CD4-positive, alpha-beta T cell treated with Interferon alpha-2 for 1 hour (primary cell): ENCODE data around the gene TMEM200A.
"Not testable (repeated sequence)": the region's sequence is repeated elsewhere in the genome, so short reads cannot be mapped to it uniquely, and the experiment has no call there.

Experiments
- DNase-seq, 2 donors: peaks; one replicate each; pipeline ENCODE4 v3.0.0-alpha.2; 2020 to 2022

The TMEM200A gene

DNA sequence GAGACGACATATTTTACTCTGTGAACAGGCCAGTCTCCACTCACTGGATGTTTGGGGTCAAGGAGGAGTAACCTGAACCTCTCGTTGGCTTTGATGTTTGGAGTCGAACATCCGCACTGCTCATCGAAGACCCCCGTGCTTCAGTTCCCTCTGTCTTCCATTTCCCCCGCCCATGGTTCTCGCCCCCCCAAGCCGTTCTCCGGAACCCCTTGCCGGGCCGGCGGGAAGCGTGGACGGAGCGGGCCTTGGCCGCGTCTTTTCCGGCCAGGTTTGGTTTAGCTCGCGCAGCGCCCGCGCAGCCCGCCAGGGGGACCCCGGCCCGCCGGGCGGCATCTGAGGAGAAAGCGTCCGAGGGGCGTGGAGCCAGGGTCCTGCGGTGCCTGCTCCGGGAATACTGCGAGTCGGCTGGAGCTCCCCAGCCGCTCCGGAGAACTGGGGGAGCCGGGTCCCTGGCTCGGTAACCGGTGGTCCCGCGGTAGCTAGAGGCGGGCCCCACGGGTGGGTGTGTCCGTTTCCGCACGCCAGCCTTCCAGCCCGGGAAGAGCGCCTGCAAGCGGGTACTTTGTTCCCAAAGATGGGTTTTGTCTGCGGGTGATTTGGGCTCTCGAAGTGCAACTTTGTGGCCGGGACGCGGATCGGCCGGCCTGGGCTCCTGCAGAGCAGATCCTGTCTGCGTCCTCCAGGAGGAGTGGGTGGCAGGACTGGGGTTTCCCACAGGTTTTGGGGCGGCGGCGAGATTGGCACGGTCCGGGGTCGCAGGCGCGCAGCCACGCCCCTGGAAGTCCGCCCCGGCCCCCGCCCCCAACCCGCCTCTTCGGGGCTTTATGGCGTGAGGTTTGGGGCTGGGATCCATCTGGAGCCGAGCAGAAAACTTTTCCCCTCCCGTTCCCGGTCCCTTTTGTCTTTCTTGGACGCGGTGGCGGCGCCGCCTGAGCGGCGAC lies at the start of gene TMEM200A:
TSS of gene TMEM200A (plus strand) at position 852 of the 941 bp plus-strand sequence. CDS start 74,406 bp downstream, outside the sequence.
- DNase-seq: peak in 1 of 2 donors; percentile 53

GRCh38 chr6:130320908-130321307 lies 44.9 kb upstream of the TMEM200A start:
- no peak for DNase-seq

DNA sequence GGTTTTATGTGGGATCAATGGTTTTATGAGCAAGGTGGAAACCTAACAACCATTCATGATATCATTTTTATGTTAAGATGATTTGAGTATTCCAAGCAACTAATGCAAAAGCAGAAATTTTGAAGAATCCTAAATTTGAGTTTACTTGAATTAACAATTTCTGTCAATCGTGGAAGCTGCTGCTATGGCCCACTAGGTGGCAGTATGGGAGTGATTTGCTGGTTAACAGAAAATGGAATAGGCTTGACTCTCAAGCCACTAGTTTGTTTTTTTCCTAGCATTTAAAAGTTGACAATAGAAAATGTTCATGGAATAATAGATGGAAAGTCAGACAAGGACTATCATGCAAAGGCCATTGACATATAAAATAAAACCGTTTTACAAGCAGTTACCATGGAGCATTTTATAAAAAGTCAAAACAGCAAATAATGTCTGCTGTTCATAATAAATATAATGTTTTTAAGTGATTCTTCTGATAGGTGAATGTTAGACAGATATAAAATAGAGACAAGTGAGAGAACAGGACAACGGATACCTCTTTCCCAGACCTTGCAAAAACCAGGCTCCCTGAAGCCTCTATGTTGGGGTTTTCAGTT lies 43.0 kb upstream of the TMEM200A start:
- DNase-seq: peak; percentile 54 to 71

DNA sequence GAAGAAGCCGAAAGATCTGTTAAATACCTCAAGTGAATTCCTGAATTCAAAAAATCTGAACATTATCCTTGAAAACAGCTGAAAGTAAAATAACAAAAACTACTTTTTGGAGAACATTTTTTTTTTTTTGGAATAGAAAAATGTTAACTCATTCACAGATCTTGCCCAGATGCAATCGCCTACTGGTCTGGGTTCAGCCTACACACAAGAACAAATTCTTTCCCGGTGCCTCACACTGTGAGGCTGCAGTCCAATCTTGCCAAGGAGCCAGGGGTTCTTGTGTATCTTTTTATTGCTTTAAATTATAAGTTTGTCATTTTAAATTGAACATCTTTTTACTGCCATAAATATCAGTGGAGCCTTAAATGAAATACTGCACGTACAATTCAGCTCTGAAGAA lies 41.2 kb upstream of the TMEM200A start:
- DNase-seq: no peak

DNA sequence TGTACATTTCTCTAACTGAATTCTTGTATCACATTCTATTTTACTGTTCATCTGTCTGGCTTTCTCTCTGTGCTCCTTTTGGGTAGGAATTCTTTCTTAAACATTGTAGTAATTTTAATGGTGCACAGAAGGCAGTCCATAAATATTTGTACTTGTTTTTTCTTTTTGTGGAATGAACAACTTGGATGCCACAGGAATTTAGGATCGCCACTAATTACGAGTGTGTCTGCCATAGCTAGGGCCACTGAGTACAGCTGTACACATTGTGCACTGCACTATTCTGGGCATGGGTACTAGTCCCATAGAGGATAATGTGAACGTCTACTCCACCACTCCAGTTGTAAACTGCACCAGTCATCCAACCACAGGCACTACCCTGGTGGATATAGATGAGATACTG lies 39.3 kb upstream of the TMEM200A start:
- no peak for DNase-seq

- no peak for DNase-seq
Observed at GRCh38 chr6:130337534-130337933, 28.3 kb upstream of the TMEM200A start.

DNA sequence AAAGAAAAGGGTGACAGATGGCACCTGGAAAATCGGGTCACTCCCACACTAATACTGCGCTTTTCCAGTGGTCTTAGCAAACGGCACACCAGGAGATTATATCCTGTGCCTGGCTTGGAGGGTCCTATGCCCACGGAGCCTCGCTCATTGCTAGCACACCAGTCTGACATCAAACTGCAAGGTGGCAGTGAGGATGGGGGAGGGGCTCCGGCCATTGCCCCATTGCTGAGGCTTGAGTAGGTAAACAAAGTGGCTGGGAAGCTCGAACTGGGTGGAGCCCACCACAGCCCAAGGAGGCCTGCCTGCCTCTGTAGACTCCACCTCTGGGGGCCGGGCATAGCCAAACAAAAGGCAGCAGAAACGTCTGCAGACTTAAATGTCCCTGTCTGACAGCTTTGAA lies 19.5 kb upstream of the TMEM200A start:
- DNase-seq: not testable (repeated sequence)

GRCh38 chr6:130354322-130354721 lies 11.5 kb upstream of the TMEM200A start:
- DNase-seq: no peak

- DNase-seq: no peak
Observed at GRCh38 chr6:130355572-130355971, 10.2 kb upstream of the TMEM200A start.

DNA sequence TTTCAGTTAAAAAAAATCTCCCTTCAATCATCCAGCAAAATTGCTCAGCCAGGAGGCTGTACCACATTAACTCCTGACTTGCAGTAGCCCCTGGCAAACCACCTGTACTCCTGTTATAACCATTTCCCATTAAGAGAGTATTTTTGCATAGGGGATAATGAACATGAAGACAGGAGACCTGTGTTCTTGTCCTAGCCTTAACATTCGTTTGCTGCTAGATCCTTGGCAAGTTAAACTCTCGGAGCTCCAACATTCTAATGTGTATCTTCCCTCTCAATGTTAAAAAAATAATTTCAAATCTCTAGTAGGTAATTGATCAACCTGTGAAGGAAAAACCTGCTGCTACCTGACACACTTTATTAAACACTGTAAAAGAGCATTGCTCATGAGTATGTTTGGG lies 8.4 kb upstream of the TMEM200A start:
- DNase-seq: no peak

- DNase-seq: no peak
Observed at GRCh38 chr6:130359736-130360135, 6.1 kb upstream of the TMEM200A start.

GRCh38 chr6:130362128-130362527 lies 3.7 kb upstream of the TMEM200A start:
- peak in 1 of 2 donors; percentile 28 for DNase-seq

DNA sequence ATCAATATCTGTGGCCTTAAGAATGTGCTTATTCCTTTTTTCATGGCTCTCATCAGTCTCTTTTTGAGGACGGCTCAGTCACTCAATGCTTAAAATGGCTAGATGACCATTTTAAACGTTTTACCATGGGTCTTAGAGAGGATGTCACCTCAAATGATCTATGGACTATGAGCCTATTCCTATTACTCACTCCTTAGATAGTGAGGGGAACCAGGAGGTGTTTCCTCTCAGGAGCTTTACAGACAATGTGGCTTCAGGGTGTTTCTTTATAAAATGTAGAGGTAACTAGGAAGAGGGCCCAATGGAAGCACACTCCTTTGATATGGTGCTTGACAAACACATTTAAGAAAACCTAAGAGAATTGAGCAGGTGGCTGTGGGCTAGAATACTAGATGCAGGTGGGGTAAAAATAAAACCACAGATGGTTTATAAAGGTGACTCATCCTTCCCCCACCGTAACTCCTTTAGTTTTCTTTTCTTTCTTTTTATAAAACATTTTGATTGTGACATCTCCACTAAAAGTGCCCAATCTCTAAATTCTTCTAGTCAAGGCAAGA lies 1.5 kb upstream of the TMEM200A start:
- no peak for DNase-seq

DNA sequence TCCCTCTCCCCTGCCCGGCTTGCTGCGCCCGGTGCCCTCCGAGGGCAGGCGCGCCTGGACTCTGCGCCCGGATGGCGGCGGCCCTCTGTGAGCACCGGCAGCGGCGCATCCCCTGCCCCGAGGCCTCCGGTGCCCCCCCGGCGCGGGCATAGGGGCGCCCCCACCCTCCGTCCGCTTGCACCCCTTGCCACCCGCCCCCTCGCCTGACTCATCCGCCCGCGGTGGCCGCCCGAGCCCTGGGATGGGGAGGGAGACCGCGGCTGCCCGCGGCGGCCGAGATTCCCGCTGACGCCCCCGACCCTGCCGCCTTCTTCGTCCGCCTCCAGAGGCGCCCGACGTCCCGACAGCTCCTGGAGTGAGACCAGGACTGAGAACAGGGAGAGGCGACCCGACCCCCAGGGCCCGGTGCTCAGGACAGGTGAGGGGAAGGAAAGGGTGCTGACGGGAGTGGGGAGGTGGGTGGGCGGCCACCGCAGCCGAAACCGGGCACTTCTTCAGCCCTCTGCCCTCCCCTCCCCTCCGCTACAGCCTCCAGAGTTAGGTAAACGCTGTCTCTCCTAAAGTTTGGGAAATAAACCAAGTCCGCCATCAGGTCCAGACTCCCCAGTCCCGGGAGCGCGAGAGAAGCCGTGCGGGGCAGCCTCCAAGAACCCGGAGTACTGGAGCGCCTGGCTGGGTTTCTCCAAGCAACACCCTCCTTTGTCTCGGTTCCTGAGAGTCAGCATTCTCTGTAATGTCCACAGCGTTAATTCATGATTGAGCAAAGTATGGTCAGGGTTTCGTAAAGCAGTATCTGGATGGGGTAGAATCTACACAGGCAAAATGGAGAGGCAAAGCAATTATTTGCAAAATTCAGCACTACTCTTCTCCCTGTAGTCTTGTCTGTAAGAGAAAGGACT lies 539 bp downstream of the TMEM200A start:
- peak in 1 of 2 donors; percentile 32 for DNase-seq

DNA sequence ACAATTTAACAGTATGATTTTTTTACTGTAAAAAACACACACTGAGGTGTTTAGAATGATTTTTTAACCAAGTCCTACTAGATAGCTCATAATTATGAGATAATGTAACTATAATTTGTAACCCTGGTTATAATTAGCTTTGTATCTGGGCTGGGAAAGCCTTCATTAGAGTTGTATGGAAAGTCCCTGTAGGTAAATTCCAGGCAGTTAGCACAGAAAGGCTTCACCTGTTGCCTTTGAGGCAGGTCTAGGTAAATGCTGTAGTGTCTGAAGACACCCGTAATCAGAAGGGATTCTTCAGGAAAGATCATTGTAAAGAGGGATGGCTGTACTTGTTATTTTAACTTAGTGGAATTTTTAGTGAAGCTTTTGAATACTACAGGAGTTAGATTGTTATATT lies 1.9 kb downstream of the TMEM200A start:
- peak in 1 of 2 donors; percentile 20 for DNase-seq

DNA sequence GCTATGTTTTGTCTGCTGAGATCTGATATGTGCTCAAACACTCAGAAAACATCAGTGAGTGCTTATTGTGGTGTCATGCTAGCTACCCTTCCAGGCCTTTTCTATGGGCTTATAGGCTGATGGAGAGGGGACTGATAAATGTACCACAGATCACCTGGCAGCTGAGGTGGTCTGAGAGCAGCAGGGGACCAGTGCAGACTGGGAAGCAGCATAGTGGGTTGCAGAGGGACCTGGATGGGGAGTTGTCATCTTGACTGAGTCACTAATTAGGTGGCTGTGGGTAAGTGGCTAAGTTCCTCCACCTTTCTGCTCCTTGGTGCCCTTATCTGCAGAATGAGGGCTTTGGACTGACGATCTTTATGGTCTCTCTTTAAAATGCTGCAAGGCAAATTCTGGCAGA lies 2.8 kb downstream of the TMEM200A start:
- no peak for DNase-seq

DNA sequence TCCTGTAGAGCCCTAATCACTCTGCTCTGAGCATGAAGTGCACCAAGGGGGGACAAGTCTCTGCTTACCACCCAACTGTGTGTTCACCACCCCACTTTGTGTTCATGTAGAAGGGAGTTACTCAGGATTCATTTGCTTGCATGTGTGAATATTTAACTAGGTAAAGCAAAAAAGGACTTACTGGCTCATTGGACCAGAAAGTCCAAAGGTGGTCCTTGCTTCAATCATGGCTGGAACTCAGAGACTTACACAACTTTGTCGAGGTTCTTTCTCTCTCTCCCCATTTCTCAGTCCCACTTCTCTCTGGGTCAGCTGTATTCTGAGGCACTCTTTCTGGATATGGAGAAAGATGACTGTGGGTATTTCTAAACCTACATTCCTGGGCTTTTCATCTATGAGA lies 4.0 kb downstream of the TMEM200A start:
- DNase-seq: no peak

DNA sequence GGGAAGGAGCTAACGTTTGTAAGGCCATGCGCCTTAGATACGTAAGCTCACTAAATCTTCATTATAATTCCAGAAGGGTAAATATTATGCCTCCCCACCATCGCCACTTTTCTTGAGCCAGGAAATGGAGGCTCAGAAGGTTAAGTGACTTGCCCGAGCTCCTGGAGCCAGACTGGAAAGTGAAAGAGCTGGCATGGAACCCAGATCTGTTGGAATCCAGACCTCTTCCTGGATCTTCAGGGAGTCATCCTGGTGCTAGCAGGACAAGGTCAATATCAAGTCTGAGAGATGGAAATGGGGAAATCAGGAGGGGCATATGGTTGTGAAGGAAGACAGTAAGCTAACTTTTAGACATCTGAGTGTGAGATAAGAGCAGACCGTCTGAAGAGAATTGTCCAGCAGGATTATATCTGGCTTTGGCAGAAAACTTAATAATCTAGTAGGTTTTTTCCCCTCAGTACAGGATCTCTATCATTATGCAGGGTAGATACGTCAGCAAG lies 6.2 kb downstream of the TMEM200A start:
- no peak for DNase-seq

DNA sequence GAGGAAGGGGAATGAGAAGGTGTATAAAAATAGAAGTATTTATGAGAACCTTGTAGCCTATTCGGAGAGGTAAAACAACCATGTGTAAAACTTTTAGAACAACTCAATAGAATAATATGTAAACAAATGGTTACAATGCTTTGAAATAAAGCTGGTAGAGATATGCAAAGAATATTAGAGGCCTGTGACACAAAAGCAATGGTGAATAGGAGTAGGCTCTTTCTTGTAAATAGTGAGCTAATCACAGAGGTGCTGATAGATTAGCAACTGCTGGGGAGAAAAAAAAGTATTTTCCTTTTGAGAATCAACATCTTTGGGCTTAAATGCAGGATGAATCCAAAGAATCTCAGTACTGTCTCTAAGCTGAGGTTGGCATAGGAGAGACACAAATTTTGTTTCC lies 7.0 kb downstream of the TMEM200A start:
- DNase-seq: no peak

- DNase-seq: no peak
Observed at GRCh38 chr6:130373992-130374391, 8.2 kb downstream of the TMEM200A start.

DNA sequence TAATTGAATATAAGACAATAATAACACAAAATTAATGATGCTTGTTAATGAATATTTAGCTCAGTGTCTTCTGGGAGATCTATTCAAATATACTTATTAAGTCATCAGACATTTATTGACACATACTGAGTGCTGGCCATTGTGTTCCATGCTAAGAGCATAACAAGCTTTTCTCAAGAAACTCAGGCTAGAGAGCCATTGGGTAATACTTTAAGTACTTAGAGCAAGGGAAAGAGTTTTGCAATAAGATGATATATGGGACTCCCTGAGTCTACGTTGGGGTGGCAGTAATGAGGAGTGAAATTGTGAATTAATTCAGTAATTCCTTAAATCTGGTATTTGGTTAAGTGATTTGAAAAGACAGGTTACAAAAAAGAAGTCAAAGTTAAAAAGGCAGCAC lies 11.1 kb downstream of the TMEM200A start:
- no peak for DNase-seq

- no peak for DNase-seq
Observed at GRCh38 chr6:130377371-130377770, 11.6 kb downstream of the TMEM200A start.

- no peak for DNase-seq
Observed at GRCh38 chr6:130377915-130378314, 12.1 kb downstream of the TMEM200A start.
